Stimulated activated CD8-positive, alpha-beta memory T cell treated with anti-CD3 and anti-CD28 coated beads, Interleukin-7, amount 100 ng/mL, for 24 hours (primary cell): ENCODE results near the gene BPIFA3.
"Not testable (repeated sequence)": the region's sequence is repeated elsewhere in the genome, so short reads cannot be mapped to it uniquely, and the experiment has no call there.

Experiments
- DNase-seq: peaks from one replicate; pipeline ENCODE4 v3.0.0-alpha.2; 2020; ENCODE audit warnings: low read depth

BPIFA3 gene

GRCh38 chr20:33217052-33217451 lies at the start of gene BPIFA3:
TSS of gene BPIFA3 (plus strand) at chr20:33217352. CDS start at chr20:33217537, 185 bp downstream.
- no peak for DNase-seq

GRCh38 chr20:33167859-33168258 lies 49.3 kb upstream of the BPIFA3 start, which contains the start of gene BPIFA2:
TSS of gene BPIFA2 (plus strand) at chr20:33168159. CDS start at chr20:33169146, 987 bp downstream.
- DNase-seq, result no peak

GRCh38 chr20:33169176-33169794 lies 47.9 kb upstream of the BPIFA3 start:
- no peak for DNase-seq

GRCh38 chr20:33172781-33173180 lies 44.4 kb upstream of the BPIFA3 start:
- no peak for DNase-seq

- DNase-seq, result no peak
Measured at GRCh38 chr20:33175123-33175522, 42.0 kb upstream of the BPIFA3 start.

GRCh38 chr20:33176101-33176500 lies 41.1 kb upstream of the BPIFA3 start:
- no peak for DNase-seq

- DNase-seq, result no peak
Measured at GRCh38 chr20:33177866-33178265, 39.3 kb upstream of the BPIFA3 start.

GRCh38 chr20:33178726-33179125 lies 38.4 kb upstream of the BPIFA3 start:
- no peak for DNase-seq

- DNase-seq, result no peak
Measured at GRCh38 chr20:33180169-33180568, 37.0 kb upstream of the BPIFA3 start.

GRCh38 chr20:33181482-33182093 lies 35.6 kb upstream of the BPIFA3 start:
- no peak for DNase-seq

GRCh38 chr20:33183312-33183711 lies 33.8 kb upstream of the BPIFA3 start:
- DNase-seq, result no peak

- DNase-seq, result not testable (repeated sequence)
Measured at GRCh38 chr20:33185031-33185590, 32.0 kb upstream of the BPIFA3 start.

- no peak for DNase-seq
Measured at GRCh38 chr20:33187491-33187890, 29.7 kb upstream of the BPIFA3 start.

GRCh38 chr20:33188421-33188820 lies 28.7 kb upstream of the BPIFA3 start:
- no peak for DNase-seq

GRCh38 chr20:33191484-33191883 lies 25.7 kb upstream of the BPIFA3 start:
- DNase-seq, result no peak

- no peak for DNase-seq
Measured at GRCh38 chr20:33191955-33192354, 25.2 kb upstream of the BPIFA3 start.

- DNase-seq, result no peak
Measured at GRCh38 chr20:33192912-33193501, 24.1 kb upstream of the BPIFA3 start.

- no peak for DNase-seq
Measured at GRCh38 chr20:33199026-33199425, 18.1 kb upstream of the BPIFA3 start.

GRCh38 chr20:33202451-33202850 lies 14.7 kb upstream of the BPIFA3 start:
- DNase-seq, result no peak

- DNase-seq, result no peak
Measured at GRCh38 chr20:33203444-33203843, 13.7 kb upstream of the BPIFA3 start.

GRCh38 chr20:33209789-33210188 lies 7.4 kb upstream of the BPIFA3 start:
- DNase-seq, result no peak

GRCh38 chr20:33210371-33210770 lies 6.8 kb upstream of the BPIFA3 start:
- no peak for DNase-seq

- no peak for DNase-seq
Measured at GRCh38 chr20:33211817-33212424, 5.2 kb upstream of the BPIFA3 start.
